MM.1S (cell line): ENCODE measurements around the gene NBPF11.
"Not testable (repeated sequence)": the region's sequence is repeated elsewhere in the genome, so short reads cannot be mapped to it uniquely, and the experiment has no call there.

Experiments
- EZH2 ChIP-seq: fragments of 300-600 bp; sonication (generic); optimal IDR thresholded peaks from 2 replicates; pipeline ENCODE3; 2017; ENCODE audit warnings: low read depth, mild to moderate bottlenecking, antibody characterized with exemption, low read length, mixed read lengths
- EZH2phosphoT487 ChIP-seq: fragments of 300-600 bp; sonication (generic); IDR thresholded peaks from 2 replicates; pipeline ENCODE4 v1.6.1; 2018; ENCODE audit warnings: antibody characterized with exemption, low read length
- TF ChIP-seq, protein P1 (sequence below): fragments of 300-600 bp; sonication (generic); IDR thresholded peaks from 2 replicates; pipeline ENCODE4 v1.5.1; 2016; ENCODE audit warnings: antibody characterized with exemption, low read length, mixed read lengths

GRCh38 chr1:148122341-148122740 is 29.7 kb downstream of the NBPF11 start:
- not testable (repeated sequence) for TF ChIP-seq EZH2, EZH2phosphoT487
- TF ChIP-seq, protein P1, sequence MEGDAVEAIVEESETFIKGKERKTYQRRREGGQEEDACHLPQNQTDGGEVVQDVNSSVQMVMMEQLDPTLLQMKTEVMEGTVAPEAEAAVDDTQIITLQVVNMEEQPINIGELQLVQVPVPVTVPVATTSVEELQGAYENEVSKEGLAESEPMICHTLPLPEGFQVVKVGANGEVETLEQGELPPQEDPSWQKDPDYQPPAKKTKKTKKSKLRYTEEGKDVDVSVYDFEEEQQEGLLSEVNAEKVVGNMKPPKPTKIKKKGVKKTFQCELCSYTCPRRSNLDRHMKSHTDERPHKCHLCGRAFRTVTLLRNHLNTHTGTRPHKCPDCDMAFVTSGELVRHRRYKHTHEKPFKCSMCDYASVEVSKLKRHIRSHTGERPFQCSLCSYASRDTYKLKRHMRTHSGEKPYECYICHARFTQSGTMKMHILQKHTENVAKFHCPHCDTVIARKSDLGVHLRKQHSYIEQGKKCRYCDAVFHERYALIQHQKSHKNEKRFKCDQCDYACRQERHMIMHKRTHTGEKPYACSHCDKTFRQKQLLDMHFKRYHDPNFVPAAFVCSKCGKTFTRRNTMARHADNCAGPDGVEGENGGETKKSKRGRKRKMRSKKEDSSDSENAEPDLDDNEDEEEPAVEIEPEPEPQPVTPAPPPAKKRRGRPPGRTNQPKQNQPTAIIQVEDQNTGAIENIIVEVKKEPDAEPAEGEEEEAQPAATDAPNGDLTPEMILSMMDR: not testable (repeated sequence)
